SU-DHL-6 (cell line): ENCODE measurements around the gene SMAP2.

Experiments used
- H2AFZ ChIP-seq: fragments of 200-600 bp; sonication (generic); 2 replicates; pipeline ENCODE4 v1.6.1; 2014; ENCODE audit warnings: low read depth, mild to moderate bottlenecking, moderate library complexity, mixed read lengths, antibody characterized with exemption, low read length; ENCODE audit not compliant: severe bottlenecking
- H3F3A ChIP-seq: fragments of 200-600 bp; shearing (Covaris generic); 2 replicates; pipeline ENCODE4 v1.6.0; 2016; ENCODE audit warnings: antibody characterized with exemption, mild to moderate bottlenecking; ENCODE audit not compliant: insufficient read depth
- H3K27ac ChIP-seq: fragments of 200-600 bp; sonication (generic); 2 replicates; pipeline ENCODE4 v1.5.1; 2016; ENCODE audit warnings: low read depth, mild to moderate bottlenecking, low read length, moderate library complexity, mixed read lengths
- H3K27me3 ChIP-seq: fragments of 200-600 bp; sonication (generic), shearing (Covaris generic); 2 replicates; pipeline ENCODE4 v1.6.0; 2014; ENCODE audit warnings: mild to moderate bottlenecking, low read length
- H3K36me3 ChIP-seq: fragments of 200-600 bp; sonication (generic); 2 replicates; pipeline ENCODE4 v1.6.1; 2014; ENCODE audit warnings: mild to moderate bottlenecking, low read length, mixed read lengths
- H3K4me2 ChIP-seq: fragments of 300-600, 200-600 bp; shearing (Covaris generic), sonication (generic); 2 replicates; pipeline ENCODE4 v1.6.0; 2014; ENCODE audit warnings: low read length, low read depth, mild to moderate bottlenecking; ENCODE audit not compliant: poor library complexity, severe bottlenecking
- H3K4me3 ChIP-seq: fragments of 200-600 bp; sonication (generic); 2 replicates; pipeline ENCODE4 v1.5.1; 2014; ENCODE audit warnings: antibody characterized with exemption, low read length, mild to moderate bottlenecking, mixed read lengths; ENCODE audit not compliant: insufficient read depth, poor library complexity, severe bottlenecking
- H3K79me2 ChIP-seq: fragments of 200-600 bp; sonication (generic); 2 replicates; pipeline ENCODE4 v1.6.1; 2014; ENCODE audit warnings: mild to moderate bottlenecking, low read length, moderate library complexity; ENCODE audit not compliant: insufficient read depth
- H3K9ac ChIP-seq: fragments of 200-600 bp; sonication (generic); 2 replicates; pipeline ENCODE4 v1.7.0; 2014; ENCODE audit warnings: mild to moderate bottlenecking, low read length
- H3K9me2 ChIP-seq: fragments of 200-600 bp; sonication (generic); replicated peaks from 2 replicates; pipeline ENCODE4 v1.6.1; 2014; ENCODE audit warnings: low read length; ENCODE audit not compliant: insufficient read depth
- H3K9me3 ChIP-seq: fragments of 200-600 bp; sonication (generic); 2 replicates; pipeline ENCODE4 v1.6.1; 2014; ENCODE audit warnings: low read length, mixed read lengths; ENCODE audit not compliant: insufficient read depth
- H4K20me1 ChIP-seq: fragments of 200-600 bp; sonication (generic); 2 replicates; pipeline ENCODE4 v1.6.1; 2014; ENCODE audit warnings: low read depth, mild to moderate bottlenecking, antibody characterized with exemption, low read length, moderate library complexity, mixed read lengths
- CTCF ChIP-seq: fragments of 200-600 bp; sonication (generic); IDR thresholded peaks from one replicate; pipeline ENCODE4 v1.5.1; 2017; ENCODE audit warnings: antibody characterized with exemption, mild to moderate bottlenecking, low read length, moderate library complexity; ENCODE audit not compliant: insufficient read depth, poor library complexity, severe bottlenecking
- EZH2phosphoT487 ChIP-seq: fragments of 200-600 bp; sonication (generic), shearing (Covaris generic); conservative IDR thresholded peaks from 2 replicates; pipeline ENCODE4 v1.6.1; 2018; ENCODE audit warnings: mild to moderate bottlenecking, antibody characterized with exemption, low read length, moderate library complexity, mixed read lengths

Gene SMAP2

GRCh38 chr1:40413527-40414252 lies 40.2 kb downstream of the SMAP2 start:
- Histone ChIP-seq H3F3A (no peaks in the 10 kb centered on the region), H3K79me2 (no peaks in the 10 kb centered on the region), H3K9ac (no peak overlapping the region), H3K27ac (no peak overlapping the region), H3K4me2 (no peak overlapping the region), H3K4me3 (no peak overlapping the region), H2AFZ (no peak overlapping the region), H3K36me3 (peaks cover 7% of the 10 kb centered on the region), H3K9me2 (no peaks in the 10 kb centered on the region), H3K9me3 (no peaks in the 10 kb centered on the region), H3K27me3 (no peaks in the 10 kb centered on the region), H4K20me1 (no peaks in the 10 kb centered on the region)
- TF ChIP-seq EZH2phosphoT487 = no peak
- TF ChIP-seq CTCF = no peak

GRCh38 chr1:40414331-40414730 lies 40.8 kb downstream of the SMAP2 start:
- no peak for TF ChIP-seq EZH2phosphoT487
- no peak for TF ChIP-seq CTCF
- H3F3A ChIP-seq = no peaks in the 10 kb centered on the region
- no peak overlapping the region for H3K4me3 ChIP-seq
- H3K36me3 ChIP-seq = peaks cover 7% of the 10 kb centered on the region
- H3K27me3 ChIP-seq = no peaks in the 10 kb centered on the region
- H3K79me2 ChIP-seq = no peaks in the 10 kb centered on the region
- H3K9me2 ChIP-seq = no peaks in the 10 kb centered on the region
- H2AFZ ChIP-seq = no peak overlapping the region
- H3K4me2 ChIP-seq = no peak overlapping the region
- no peaks in the 10 kb centered on the region for H3K9me3 ChIP-seq
- no peak overlapping the region for H3K27ac ChIP-seq
- H4K20me1 ChIP-seq = no peaks in the 10 kb centered on the region
- no peak overlapping the region for H3K9ac ChIP-seq

- Histone ChIP-seq H3K27me3 (no peaks in the 10 kb centered on the region), H3K9me2 (no peaks in the 10 kb centered on the region), H3K79me2 (no peaks in the 10 kb centered on the region), H3K4me3 (no peak overlapping the region), H3K9ac (no peak overlapping the region), H4K20me1 (no peaks in the 10 kb centered on the region), H3K9me3 (no peaks in the 10 kb centered on the region), H3F3A (no peaks in the 10 kb centered on the region), H2AFZ (no peak overlapping the region), H3K27ac (no peak overlapping the region), H3K4me2 (no peak overlapping the region), H3K36me3 (peaks cover 7% of the 10 kb centered on the region)
- TF ChIP-seq CTCF (no peak), EZH2phosphoT487 (no peak)
Observed at GRCh38 chr1:40416709-40417108, 43.2 kb downstream of the SMAP2 start.
